ENCODE results near the gene VAT1.

GRCh38 chr17:42982266-42982665, 39.9 kb downstream of the VAT1 start:
- TF ChIP-seq CTCF (IDR thresholded peaks at IDR 0.05) (no peak), POLR2A (IDR thresholded peaks at IDR 0.05) (no peak)
